GM12872 (cell line): ENCODE data around the gene RSPH1.

Source experiments
- CTCF ChIP-seq: IDR thresholded peaks from 3 replicates; pipeline ENCODE4 v1.5.1; 2011; ENCODE audit warnings: low read depth, mild to moderate bottlenecking, low read length, moderate library complexity; ENCODE audit not compliant: insufficient read depth

RSPH1 gene

DNA sequence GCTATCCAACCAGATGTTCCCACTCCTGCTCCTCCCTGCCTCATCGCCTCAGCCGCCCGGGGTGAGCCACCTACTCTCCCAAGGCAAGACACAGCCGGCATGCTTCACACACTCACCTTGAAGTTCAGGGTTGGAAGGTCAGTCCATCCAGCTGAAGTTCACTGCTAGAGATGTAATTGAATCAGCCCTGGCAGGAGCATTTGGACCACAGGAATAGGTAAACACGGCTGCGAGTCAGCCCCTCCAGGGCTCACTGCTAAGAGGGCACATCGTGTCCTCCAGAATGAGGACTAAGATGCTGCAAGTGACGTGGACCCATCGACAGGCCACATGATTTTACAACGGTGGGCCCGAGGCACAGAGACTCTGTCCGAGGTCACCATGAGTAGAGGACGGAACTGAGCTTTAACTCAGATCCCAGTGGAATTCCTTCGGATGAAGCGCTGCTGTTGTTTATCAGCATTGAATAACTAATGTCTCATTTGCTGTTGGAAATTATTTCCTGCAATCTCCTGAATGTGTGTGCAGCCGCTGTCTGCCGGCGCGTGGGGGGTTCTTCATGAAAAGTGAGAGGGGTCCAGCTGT, 41.9 kb downstream of the RSPH1 start:
- no peak for TF ChIP-seq CTCF

GRCh38 chr21:42453224-42453985, 42.6 kb downstream of the RSPH1 start:
- no peak for TF ChIP-seq CTCF

DNA sequence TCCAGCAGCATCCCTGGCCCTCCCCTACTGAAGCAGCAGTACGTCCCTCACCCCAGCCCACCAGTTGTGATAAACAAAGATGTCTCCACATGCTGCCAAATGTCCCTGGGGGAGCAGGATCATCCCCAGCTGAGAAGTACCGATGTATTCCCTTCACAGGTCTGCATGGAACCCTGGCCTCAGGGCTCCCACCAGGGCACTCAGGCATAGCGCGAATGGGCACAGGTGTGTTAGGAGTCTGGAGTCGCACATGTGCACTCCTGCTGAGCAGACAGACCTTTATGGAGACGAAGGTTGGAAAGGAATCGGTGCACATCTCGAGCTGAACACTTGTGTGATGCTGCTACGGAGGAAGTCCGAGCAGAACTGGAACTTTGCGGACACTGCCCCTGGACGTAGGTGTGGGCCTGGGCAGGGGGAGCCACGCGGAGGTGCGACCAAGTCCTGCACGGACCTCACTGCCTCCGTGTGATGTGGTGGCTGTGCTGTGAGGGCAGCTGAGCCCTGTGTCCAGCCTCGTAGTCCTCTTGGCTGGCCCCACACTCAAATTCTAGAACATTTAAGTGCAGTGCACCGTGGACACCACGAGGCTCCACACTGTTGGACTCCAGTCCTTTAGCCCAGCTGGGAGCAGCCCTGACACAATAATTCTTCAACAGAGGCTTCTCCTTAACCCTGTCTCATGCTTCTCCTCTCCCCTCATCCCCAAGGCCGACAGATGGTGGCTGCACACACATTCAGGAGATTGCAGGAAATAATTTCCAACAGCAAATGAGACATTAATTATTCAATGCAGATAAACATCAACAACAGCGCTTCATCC, 43.4 kb downstream of the RSPH1 start:
- TF ChIP-seq CTCF, result no peak

DNA sequence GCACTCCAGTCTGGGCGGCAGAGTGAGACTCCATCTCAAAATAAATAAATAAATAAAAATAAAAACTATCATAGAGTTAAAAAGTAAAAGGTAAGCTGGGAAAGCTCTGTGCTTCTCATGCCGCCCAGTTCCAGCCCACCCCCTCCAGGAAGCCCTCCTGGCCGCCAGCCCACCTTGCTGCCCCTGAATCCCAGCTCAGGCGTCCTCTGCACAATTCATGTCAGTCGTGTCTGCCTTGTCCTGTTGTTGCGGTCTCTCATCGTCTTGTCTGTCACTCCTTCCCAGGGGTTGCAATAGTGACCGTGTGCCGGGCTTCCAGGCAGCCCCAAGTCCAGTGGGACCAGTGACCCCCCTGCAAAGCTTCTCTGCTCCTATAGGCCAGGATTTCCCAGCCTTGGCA, 44.1 kb downstream of the RSPH1 start:
- TF ChIP-seq CTCF, result no peak

DNA sequence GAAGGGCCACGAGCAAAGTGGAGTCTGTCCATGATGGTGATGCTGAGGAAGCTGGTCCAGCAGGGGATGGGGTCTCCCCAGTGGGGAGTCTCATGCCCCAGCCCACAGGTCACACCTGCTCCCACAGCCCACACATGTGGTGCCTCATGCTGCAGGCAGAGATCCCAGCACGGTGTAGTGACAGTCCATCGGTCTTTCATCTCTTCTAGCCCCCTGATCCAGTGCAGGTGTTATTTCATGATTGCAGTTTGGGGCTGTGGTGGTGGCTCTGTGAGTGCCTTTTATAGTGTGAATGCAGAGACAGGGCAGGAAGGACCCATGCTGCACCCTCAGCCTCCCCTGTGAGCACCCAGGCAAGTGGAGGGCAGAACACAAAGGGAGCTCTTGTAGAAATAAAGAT, 47.3 kb downstream of the RSPH1 start:
- no peak for TF ChIP-seq CTCF

DNA sequence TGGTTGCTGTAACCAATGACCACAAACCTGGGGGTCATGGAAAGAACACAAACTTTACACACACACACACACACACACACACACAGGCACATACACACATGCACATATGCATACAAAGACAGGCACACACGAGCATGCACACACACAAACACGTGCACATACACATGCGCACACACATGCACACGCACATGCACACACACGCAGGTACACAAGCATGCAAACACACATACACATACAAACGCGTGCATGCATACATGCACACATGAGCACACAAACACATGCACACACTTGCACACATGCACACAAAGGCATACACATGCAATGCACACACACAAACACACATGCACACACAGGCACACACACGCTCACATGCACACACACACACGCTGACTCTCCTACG, 48.3 kb downstream of the RSPH1 start:
- TF ChIP-seq CTCF, result no peak

- no peak for TF ChIP-seq CTCF
These were observed 48.8 kb downstream of the RSPH1 start for GRCh38 chr21:42447182-42447581.
